ENCODE measurements around the gene KXD1. TPM values are rescaled to one million over a fixed set of nuclear protein-coding genes. Genes with fewer than 3 reads are reported as not detected.

Gene KXD1
- polyA plus RNA-seq, 2 of the 4 experiments (the other 2 are of a cell fraction) = 62.8 to 83.9 TPM

DNA sequence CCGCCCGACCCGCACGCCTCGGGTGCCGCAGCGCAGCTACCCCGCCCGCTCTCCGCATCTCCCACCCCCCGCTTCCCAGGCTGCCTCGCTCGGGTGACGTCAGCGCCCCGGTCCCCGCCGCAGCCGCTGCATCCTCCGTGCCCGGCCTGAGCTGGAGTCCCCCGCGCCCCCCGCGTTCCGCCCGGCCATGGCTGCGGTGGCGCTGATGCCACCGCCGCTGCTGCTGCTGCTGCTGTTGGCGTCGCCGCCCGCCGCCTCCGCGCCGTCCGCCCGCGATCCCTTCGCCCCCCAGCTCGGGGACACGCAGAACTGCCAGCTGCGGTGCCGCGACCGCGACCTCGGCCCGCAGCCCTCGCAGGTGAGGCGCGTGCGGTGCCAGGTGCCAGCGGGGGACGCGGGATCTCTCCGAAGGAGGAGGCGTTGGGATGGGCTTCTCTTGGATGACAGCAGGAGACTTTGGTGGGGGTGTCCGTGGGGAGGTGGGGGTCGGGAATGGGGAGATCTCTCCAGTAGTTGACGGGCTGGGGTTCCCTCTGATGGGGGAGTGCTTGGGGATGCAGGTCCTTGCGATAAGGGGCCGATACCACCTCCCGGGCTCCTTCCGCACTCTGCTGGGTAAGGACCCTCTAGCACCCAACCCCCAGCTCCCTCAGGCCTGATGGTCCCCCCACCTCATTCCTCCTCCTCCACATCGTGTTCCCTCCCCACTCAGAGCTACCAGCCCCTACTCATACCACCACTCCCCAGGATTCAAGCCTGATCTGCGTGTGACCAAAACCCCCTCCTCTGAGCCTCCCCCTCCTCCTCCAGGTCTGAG lies 55.3 kb downstream of the KXD1 start, which contains the start of gene TMEM59L:
Gene TMEM59L, plus strand, starts transcription at position 99 of the 817 bp plus-strand sequence. Its CDS starts 89 bp downstream, at position 188.
- FAIRE-seq = no peak
- CTCF ChIA-PET = interaction anchor here (0.8 to 1.5 kb wide), 6 partner anchors 14 to 64 kb away, joined by 3 to 5 read pairs (median 4); no protein-coding TSS in a partner anchor
- no peak for DNase-seq (ENCODE audit: low read depth in 1 of 2, low spot score in 1 of 2)
- 57% methylated on average over 3 of the region's 70 CpGs for WGBS (ENCODE audit: missing lambda C conversion rate)
- ATAC-seq = peak; percentile 26 to 33; a peak in 2 of 6 replicates
- no peaks in the 10 kb centered on the region for H3K9me3 ChIP-seq
- TF ChIP-seq NR3C1 (IDR thresholded peaks at IDR 0.05) = no peak
- TF ChIP-seq FOSL2 (IDR thresholded peaks at IDR 0.05) = no peak
- no peak for TF ChIP-seq FOSL2 (CRISPR knock-in tag; IDR thresholded peaks at IDR 0.05)
- TF ChIP-seq HOXB5 (CRISPR knock-in tag; IDR thresholded peaks at IDR 0.05) = no peak
- TF ChIP-seq, protein P1, sequence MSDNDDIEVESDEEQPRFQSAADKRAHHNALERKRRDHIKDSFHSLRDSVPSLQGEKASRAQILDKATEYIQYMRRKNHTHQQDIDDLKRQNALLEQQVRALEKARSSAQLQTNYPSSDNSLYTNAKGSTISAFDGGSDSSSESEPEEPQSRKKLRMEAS (IDR thresholded peaks at IDR 0.05) = no peak
- TF ChIP-seq FOXS1 (CRISPR knock-in tag; IDR thresholded peaks at IDR 0.05) = no peak
- TF ChIP-seq EHMT2 (IDR thresholded peaks at IDR 0.05; ENCODE audit: low read depth) = no peak
- peak within 1 kb of the TSS; percentile 90 for H3K4me2 ChIP-seq
- peaks cover 16% of the 10 kb centered on the region; the same call in 2 of the 3 replicates for H3K4me1 ChIP-seq
- POLR2A ChIA-PET = interaction anchor here (1.0 kb wide), 1 partner anchor 24 kb away, joined by 3 read pairs; no protein-coding TSS in a partner anchor
- peak within 1 kb of the TSS; percentile 53 for H3K4me3 ChIP-seq
- H3K27ac ChIP-seq = peak within 1 kb of the TSS; percentile 25 to 82; a peak in 4 of 6 replicates

DNA sequence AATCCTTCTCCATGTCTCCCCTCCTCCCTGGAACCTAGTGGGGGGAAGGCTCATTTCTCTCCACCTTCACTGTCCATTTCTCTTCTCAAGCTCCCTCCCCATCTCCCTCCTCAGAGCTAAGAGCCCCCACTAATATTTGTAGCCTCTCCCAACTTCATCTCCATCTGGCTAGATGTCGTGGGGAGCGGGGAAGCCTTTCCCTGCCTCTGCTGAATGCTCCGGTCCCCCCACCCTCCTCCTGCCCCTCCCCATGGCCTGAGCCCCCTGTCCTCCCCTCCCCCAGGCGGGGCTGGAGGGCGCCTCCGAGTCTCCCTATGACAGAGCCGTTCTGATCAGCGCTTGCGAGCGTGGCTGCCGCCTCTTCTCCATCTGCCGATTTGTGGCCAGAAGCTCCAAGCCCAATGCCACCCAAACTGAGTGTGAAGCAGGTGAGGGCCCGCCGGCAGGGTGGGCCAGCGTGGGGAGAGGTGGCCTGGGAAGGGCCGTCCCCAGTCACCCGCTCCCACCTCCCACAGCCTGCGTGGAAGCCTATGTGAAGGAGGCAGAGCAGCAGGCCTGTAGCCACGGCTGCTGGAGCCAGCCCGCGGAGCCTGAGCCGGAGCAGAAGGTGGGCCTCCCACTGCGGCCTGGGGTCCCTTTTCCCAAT lies 56.0 kb downstream of the KXD1 start:
- WGBS (ENCODE audit: missing lambda C conversion rate) = 73% methylated on average over 7 of the region's 23 CpGs
- Histone ChIP-seq H3K9me3 (no peaks in the 10 kb centered on the region), H3K27ac (no peak overlapping the region), H3K4me2 (peak overlapping the region; percentile 90), H3K4me1 (peaks cover 14% of the 10 kb centered on the region; the same call in 2 of the 3 replicates), H3K4me3 (no peak overlapping the region)
- DNase-seq (ENCODE audit: low read depth in 1 of 2, low spot score in 1 of 2) = no peak
- TF ChIP-seq, protein P2, sequence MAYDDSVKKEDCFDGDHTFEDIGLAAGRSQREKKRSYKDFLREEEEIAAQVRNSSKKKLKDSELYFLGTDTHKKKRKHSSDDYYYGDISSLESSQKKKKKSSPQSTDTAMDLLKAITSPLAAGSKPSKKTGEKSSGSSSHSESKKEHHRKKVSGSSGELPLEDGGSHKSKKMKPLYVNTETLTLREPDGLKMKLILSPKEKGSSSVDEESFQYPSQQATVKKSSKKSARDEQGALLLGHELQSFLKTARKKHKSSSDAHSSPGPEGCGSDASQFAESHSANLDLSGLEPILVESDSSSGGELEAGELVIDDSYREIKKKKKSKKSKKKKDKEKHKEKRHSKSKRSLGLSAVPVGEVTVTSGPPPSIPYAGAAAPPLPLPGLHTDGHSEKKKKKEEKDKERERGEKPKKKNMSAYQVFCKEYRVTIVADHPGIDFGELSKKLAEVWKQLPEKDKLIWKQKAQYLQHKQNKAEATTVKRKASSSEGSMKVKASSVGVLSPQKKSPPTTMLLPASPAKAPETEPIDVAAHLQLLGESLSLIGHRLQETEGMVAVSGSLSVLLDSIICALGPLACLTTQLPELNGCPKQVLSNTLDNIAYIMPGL (CRISPR knock-in tag; IDR thresholded peaks at IDR 0.05; ENCODE audit: borderline replicate concordance) = no peak
- TF ChIP-seq POLR2AphosphoS2 (conservative IDR thresholded peaks at IDR 0.05; ENCODE audit: low read length) = no peak
- TF ChIP-seq GATA3 (IDR thresholded peaks at IDR 0.05; ENCODE audit: borderline replicate concordance) = no peak
- no peak for TF ChIP-seq RFX5 (IDR thresholded peaks at IDR 0.05)
- TF ChIP-seq, protein P3, sequence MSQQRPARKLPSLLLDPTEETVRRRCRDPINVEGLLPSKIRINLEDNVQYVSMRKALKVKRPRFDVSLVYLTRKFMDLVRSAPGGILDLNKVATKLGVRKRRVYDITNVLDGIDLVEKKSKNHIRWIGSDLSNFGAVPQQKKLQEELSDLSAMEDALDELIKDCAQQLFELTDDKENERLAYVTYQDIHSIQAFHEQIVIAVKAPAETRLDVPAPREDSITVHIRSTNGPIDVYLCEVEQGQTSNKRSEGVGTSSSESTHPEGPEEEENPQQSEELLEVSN (IDR thresholded peaks at IDR 0.05; ENCODE audit: borderline replicate concordance, low read depth) = no peak
- TF ChIP-seq, protein P4, sequence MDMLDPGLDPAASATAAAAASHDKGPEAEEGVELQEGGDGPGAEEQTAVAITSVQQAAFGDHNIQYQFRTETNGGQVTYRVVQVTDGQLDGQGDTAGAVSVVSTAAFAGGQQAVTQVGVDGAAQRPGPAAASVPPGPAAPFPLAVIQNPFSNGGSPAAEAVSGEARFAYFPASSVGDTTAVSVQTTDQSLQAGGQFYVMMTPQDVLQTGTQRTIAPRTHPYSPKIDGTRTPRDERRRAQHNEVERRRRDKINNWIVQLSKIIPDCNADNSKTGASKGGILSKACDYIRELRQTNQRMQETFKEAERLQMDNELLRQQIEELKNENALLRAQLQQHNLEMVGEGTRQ (IDR thresholded peaks at IDR 0.05) = no peak
- no peak for TF ChIP-seq NFE2L2 (conservative IDR thresholded peaks at IDR 0.05; ENCODE audit: low read length)
- no peak for TF ChIP-seq JUN (IDR thresholded peaks at IDR 0.05)
- TF ChIP-seq, protein P5, sequence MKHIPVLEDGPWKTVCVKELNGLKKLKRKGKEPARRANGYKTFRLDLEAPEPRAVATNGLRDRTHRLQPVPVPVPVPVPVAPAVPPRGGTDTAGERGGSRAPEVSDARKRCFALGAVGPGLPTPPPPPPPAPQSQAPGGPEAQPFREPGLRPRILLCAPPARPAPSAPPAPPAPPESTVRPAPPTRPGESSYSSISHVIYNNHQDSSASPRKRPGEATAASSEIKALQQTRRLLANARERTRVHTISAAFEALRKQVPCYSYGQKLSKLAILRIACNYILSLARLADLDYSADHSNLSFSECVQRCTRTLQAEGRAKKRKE (CRISPR knock-in tag; IDR thresholded peaks at IDR 0.05; ENCODE audit: low read depth) = no peak
- no peak for TF ChIP-seq MAZ (IDR thresholded peaks at IDR 0.05; ENCODE audit: borderline replicate concordance, low read depth, low read length)
- TF ChIP-seq, protein P6, sequence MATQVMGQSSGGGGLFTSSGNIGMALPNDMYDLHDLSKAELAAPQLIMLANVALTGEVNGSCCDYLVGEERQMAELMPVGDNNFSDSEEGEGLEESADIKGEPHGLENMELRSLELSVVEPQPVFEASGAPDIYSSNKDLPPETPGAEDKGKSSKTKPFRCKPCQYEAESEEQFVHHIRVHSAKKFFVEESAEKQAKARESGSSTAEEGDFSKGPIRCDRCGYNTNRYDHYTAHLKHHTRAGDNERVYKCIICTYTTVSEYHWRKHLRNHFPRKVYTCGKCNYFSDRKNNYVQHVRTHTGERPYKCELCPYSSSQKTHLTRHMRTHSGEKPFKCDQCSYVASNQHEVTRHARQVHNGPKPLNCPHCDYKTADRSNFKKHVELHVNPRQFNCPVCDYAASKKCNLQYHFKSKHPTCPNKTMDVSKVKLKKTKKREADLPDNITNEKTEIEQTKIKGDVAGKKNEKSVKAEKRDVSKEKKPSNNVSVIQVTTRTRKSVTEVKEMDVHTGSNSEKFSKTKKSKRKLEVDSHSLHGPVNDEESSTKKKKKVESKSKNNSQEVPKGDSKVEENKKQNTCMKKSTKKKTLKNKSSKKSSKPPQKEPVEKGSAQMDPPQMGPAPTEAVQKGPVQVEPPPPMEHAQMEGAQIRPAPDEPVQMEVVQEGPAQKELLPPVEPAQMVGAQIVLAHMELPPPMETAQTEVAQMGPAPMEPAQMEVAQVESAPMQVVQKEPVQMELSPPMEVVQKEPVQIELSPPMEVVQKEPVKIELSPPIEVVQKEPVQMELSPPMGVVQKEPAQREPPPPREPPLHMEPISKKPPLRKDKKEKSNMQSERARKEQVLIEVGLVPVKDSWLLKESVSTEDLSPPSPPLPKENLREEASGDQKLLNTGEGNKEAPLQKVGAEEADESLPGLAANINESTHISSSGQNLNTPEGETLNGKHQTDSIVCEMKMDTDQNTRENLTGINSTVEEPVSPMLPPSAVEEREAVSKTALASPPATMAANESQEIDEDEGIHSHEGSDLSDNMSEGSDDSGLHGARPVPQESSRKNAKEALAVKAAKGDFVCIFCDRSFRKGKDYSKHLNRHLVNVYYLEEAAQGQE (IDR thresholded peaks at IDR 0.05) = no peak
- no peak for TF ChIP-seq MYC (IDR thresholded peaks at IDR 0.05; ENCODE audit: borderline replicate concordance, low read length)
- TF ChIP-seq BHLHE40 (IDR thresholded peaks at IDR 0.05; ENCODE audit: low read depth, low read length) = no peak
- TF ChIP-seq, protein P7, sequence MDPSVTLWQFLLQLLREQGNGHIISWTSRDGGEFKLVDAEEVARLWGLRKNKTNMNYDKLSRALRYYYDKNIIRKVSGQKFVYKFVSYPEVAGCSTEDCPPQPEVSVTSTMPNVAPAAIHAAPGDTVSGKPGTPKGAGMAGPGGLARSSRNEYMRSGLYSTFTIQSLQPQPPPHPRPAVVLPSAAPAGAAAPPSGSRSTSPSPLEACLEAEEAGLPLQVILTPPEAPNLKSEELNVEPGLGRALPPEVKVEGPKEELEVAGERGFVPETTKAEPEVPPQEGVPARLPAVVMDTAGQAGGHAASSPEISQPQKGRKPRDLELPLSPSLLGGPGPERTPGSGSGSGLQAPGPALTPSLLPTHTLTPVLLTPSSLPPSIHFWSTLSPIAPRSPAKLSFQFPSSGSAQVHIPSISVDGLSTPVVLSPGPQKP (IDR thresholded peaks at IDR 0.05; ENCODE audit: low read depth, low read length) = no peak
- ChIA-PET CTCF (interaction anchor here (1.2 kb wide), 2 partner anchors 17 to 63 kb away, joined by 3 to 4 read pairs; no protein-coding TSS in a partner anchor), POLR2A (no interaction called here)
- no peak for FAIRE-seq
- no peak for ATAC-seq
